GM12878 (cell line): ENCODE results near the gene WDR76. TPM values are rescaled to one million over a fixed set of nuclear protein-coding genes. Genes with fewer than 3 reads are reported as not detected.
A peak's percentile ranks its signal among the peaks of the same experiment; 100 is the strongest.

Source experiments
- ATAC-seq: fragments of 200-7000 bp; cut with Tn5 transposase; 3 replicates; pipeline ENCODE4 v1.9.1; 2020; ENCODE audit warnings: mild to moderate bottlenecking, moderate library complexity
- BruUV-seq: library from RNA; stranded (reverse); fragments of 400-500 nt; replicated peaks from 2 replicates; lab custom pipeline; 2021; lab: Mats Ljungman, UMichigan
- CTCF ChIA-PET: fragments of 300-600 bp; sonication (Branson Sonifier 250); formaldehyde crosslinking; extraction: SDS; loops from one replicate; lab custom pipeline; 2021; ENCODE audit warnings: inconsistent platforms; lab: Yijun Ruan, JAX
- POLR2A ChIA-PET: fragments of 350-600 bp; formaldehyde crosslinking; extraction: SDS; loops from one replicate; lab custom pipeline; 2021; ENCODE audit warnings: inconsistent platforms; lab: Charles Lee
- RAD21 ChIA-PET: fragments of 300-600 bp; sonication (Branson Sonifier 250); formaldehyde crosslinking; loops from one replicate; lab custom pipeline; 2023; ENCODE audit warnings: antibody characterized with exemption; ENCODE audit not compliant: unreplicated experiment; lab: Charles Lee
- SMC1A ChIA-PET: fragments of 300-600 bp; sonication (Branson Sonifier 250); formaldehyde crosslinking; loops from one replicate; lab custom pipeline; 2023; ENCODE audit not compliant: unreplicated experiment, uncharacterized antibody; lab: Charles Lee
- DNase-seq: peaks from one replicate; pipeline ENCODE4 v3.0.0-alpha.2; 2011; ENCODE audit warnings: low read depth, low spot score
- FAIRE-seq: peaks from 3 replicates; lab custom pipeline; 2011; peaks lifted over from hg19 to GRCh38; lab: Jason Lieb, UNC
- H2AFZ ChIP-seq: 2 replicates; pipeline ENCODE4 v1.6.0; 2011; ENCODE audit warnings: low read depth, low read length, control low read depth; ENCODE audit not compliant: control insufficient read depth
- H3K27ac ChIP-seq: 2 replicates; pipeline ENCODE4 v1.5.1; 2011; ENCODE audit warnings: control low read depth; ENCODE audit not compliant: control insufficient read depth, insufficient read depth
- H3K27me3 ChIP-seq, 2 experiments: replicated peaks in 1 of 2; 2 replicates each; pipeline versions ENCODE4 v1.6.0 to v1.6.1; 2011; ENCODE audit warnings: low read length in 1 of 2; ENCODE audit not compliant: control insufficient read depth in 2 of 2, insufficient read depth in 2 of 2
- H3K36me3 ChIP-seq, 2 experiments: 2 replicates each; pipeline ENCODE4 v1.5.1; 2011; ENCODE audit warnings: low read length in 1 of 2; ENCODE audit not compliant: control insufficient read depth in 2 of 2, insufficient read depth in 2 of 2
- H3K4me1 ChIP-seq: 2 replicates; pipeline ENCODE4 v1.6.1; 2011; ENCODE audit warnings: mild to moderate bottlenecking, low read length, moderate library complexity, mixed read lengths; ENCODE audit not compliant: control insufficient read depth, insufficient read depth
- H3K4me2 ChIP-seq: 2 replicates; pipeline ENCODE4 v1.6.0; 2011; ENCODE audit warnings: control low read depth; ENCODE audit not compliant: control insufficient read depth, insufficient read depth
- H3K4me3 ChIP-seq: fragments of 200-600 bp; sonication (generic); 2 replicates; pipeline ENCODE4 v1.5.1; 2016
- H3K79me2 ChIP-seq: 2 replicates; pipeline ENCODE4 v1.6.0; 2011; ENCODE audit warnings: low read length; ENCODE audit not compliant: control insufficient read depth, insufficient read depth
- H3K9ac ChIP-seq: 2 replicates; pipeline ENCODE4 v1.8.0; 2011; ENCODE audit warnings: low read length, control low read depth, mixed read lengths; ENCODE audit not compliant: control insufficient read depth, insufficient read depth
- H3K9me3 ChIP-seq: replicated peaks from 3 replicates; pipeline ENCODE4 v1.5.1; 2011; ENCODE audit warnings: mild to moderate bottlenecking, low read length; ENCODE audit not compliant: control insufficient read depth, insufficient read depth
- H4K20me1 ChIP-seq: 2 replicates; pipeline ENCODE4 v1.6.0; 2011; ENCODE audit not compliant: control insufficient read depth, insufficient read depth
- EGR1 ChIP-seq, 2 experiments: IDR thresholded peaks; 1 replicate in 1 of 2; 2 replicates in 1 of 2; pipeline ENCODE4 v1.6.1; 2011 to 2012; ENCODE audit warnings: low read depth in 2 of 2, low read length in 2 of 2, borderline replicate concordance in 1 of 2, mild to moderate bottlenecking in 1 of 2, moderate library complexity in 1 of 2
- EP300 ChIP-seq, 2 experiments: fragments of 150-350 bp in 1 of 2; IDR thresholded peaks; 2 replicates each; pipeline ENCODE4 v1.6.1; 2011 to 2012; ENCODE audit warnings: low read depth in 2 of 2, low read length in 2 of 2, borderline replicate concordance in 1 of 2, improper control_type of control experiment in 1 of 2, inconsistent platforms in 1 of 2; ENCODE audit not compliant: control insufficient read depth in 1 of 2
- FOXM1 ChIP-seq: IDR thresholded peaks from 2 replicates; pipeline ENCODE4 v1.6.1; 2012; ENCODE audit warnings: low read depth, mild to moderate bottlenecking, inconsistent platforms, low read length, moderate library complexity
- HDAC6 ChIP-seq: fragments of 200-600 bp; sonication (generic); IDR thresholded peaks from one replicate; pipeline ENCODE4 v1.8.0; 2017; ENCODE audit warnings: antibody characterized with exemption; ENCODE audit not compliant: unreplicated experiment
- MEF2A ChIP-seq: IDR thresholded peaks from 2 replicates; pipeline ENCODE4 v1.6.1; 2011; ENCODE audit warnings: low read depth, mild to moderate bottlenecking, low read length, moderate library complexity; ENCODE audit not compliant: insufficient read depth
- MYB ChIP-seq: fragments of 150-350 bp; IDR thresholded peaks from 2 replicates; pipeline ENCODE4 v1.6.1; 2014; ENCODE audit warnings: mild to moderate bottlenecking, low read depth, low read length, borderline replicate concordance
- PAX5 ChIP-seq: IDR thresholded peaks from 2 replicates; pipeline ENCODE4 v1.6.1; 2011; ENCODE audit warnings: low read depth, low read length, borderline replicate concordance
- WGBS: methylation state at CpG from one replicate; pipeline ENCODE4 v1.1.6; 2016; ENCODE audit warnings: low lambda C conversion rate; ENCODE audit not compliant: insufficient replicate concordance, insufficient coverage; ENCODE audit errors: missing lambda C conversion rate; 5-methylcytosine and 5-hydroxymethylcytosine counted together
- in situ Hi-C: fragments of 300-500 bp; cut with MboI; formaldehyde crosslinking; loops from 9 replicates; pipeline ENCODE4 v1.14.3; 2018; ENCODE audit warnings: mixed read lengths
- intact Hi-C: fragments of 100-400 bp; cut with micrococcal nuclease; formaldehyde crosslinking; loops from one replicate; pipeline ENCODE4 v1.14.2; 2022; ENCODE audit not compliant: unreplicated experiment
- polyA plus RNA-seq, 11 experiments: library from polyadenylated mRNA; depleted of rRNA in 4 of 11; unstranded in 6 of 11; stranded (reverse) in 5 of 11; fragments of >200 nt; fragmentation: Nextera tagmentation in 4 of 11; fragmentation: Illumina TruSeq in 1 of 11; extraction: Ambion mirVana in 4 of 11; extraction: Trizol in 1 of 11; gene quantifications; 1 replicate in 1 of 11; 2 replicates in 10 of 11; pipeline versions ENCODE4 v1.2.1 to v1.2.3, GENCODE V29; 2011 to 2016; ENCODE audit warnings: inconsistent platforms in 2 of 11, missing spikeins in 2 of 11, low read depth in 1 of 11
- total RNA-seq, 4 experiments: library from RNA; depleted of rRNA in 3 of 4; stranded (reverse); fragments of >200 nt in 3 of 4; fragmentation: Illumina TruSeq in 1 of 4; extraction: Trizol in 1 of 4; gene quantifications; 2 replicates each; pipeline versions ENCODE4 v1.2.1 to v1.2.3, GENCODE V29; 2013 to 2021
- TF ChIP-seq, protein P1 (sequence below): IDR thresholded peaks from 2 replicates; pipeline ENCODE4 v1.6.1; 2011; ENCODE audit warnings: low read depth, low read length, improper control_type of control experiment, borderline replicate concordance
- TF ChIP-seq, protein P2 (sequence below), 3 experiments: IDR thresholded peaks in 2 of 3; conservative IDR thresholded peaks in 1 of 3; 2 replicates each; pipeline ENCODE4 v1.5.1; 2011; ENCODE audit warnings: low read depth in 3 of 3, low read length in 3 of 3, mild to moderate bottlenecking in 3 of 3, control low read depth in 2 of 3, moderate library complexity in 2 of 3, inconsistent platforms in 1 of 3, mixed read lengths in 1 of 3; ENCODE audit not compliant: control insufficient read depth in 2 of 3, insufficient read depth in 1 of 3; ENCODE audit errors: extremely low read depth in 1 of 3

Gene WDR76
- total and polyA plus RNA-seq, 10 of the 15 experiments (the other 5 are each of a cell fraction or from before 2014, with no cell fraction given) = 8.0 to 59.7 (median 34.5) TPM

GRCh38 chr15:43881245-43881644 lies 54.4 kb downstream of the WDR76 start (continued):
- TF ChIP-seq, protein P1, sequence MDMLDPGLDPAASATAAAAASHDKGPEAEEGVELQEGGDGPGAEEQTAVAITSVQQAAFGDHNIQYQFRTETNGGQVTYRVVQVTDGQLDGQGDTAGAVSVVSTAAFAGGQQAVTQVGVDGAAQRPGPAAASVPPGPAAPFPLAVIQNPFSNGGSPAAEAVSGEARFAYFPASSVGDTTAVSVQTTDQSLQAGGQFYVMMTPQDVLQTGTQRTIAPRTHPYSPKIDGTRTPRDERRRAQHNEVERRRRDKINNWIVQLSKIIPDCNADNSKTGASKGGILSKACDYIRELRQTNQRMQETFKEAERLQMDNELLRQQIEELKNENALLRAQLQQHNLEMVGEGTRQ = no peak
- TF ChIP-seq EP300 (IDR thresholded peaks at IDR 0.05; ENCODE audit: borderline replicate concordance in 1 of 2, control insufficient read depth in 1 of 2, low read depth in 2 of 2, low read length in 2 of 2) = no peak
- TF ChIP-seq MYB = no peak

DNA sequence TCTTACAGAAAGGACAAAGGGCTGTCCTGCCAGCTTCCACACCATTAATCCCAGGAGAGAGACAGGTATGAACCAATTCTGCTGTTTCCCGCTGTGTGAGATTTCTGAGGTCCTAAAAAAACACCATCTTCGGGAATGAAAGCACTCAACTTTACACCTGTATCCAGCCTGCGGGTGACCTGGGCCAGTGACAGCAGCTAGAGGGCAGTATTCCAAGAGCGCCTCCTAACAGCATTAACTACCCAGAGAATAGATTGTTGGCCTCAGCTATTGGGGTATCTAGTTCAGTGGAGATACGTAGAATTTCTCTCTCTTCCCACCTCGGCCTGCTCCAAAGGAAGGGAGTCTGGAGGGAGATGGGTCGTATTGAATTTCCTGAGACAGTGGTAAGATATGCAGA lies 55.1 kb downstream of the WDR76 start:
- no peaks in the 10 kb centered on the region for H3K4me1 ChIP-seq
- no peaks in the 10 kb centered on the region for H3K9me3 ChIP-seq
- intact Hi-C loops = no loop called here
- no peaks in the 10 kb centered on the region for H4K20me1 ChIP-seq
- TF ChIP-seq EGR1 (IDR thresholded peaks at IDR 0.05; ENCODE audit: borderline replicate concordance in 1 of 2, low read depth in 2 of 2, low read length in 2 of 2) (no peak), MEF2A (no peak), PAX5 (no peak), HDAC6 (no peak), FOXM1 (no peak)
- TF ChIP-seq, protein P2, sequence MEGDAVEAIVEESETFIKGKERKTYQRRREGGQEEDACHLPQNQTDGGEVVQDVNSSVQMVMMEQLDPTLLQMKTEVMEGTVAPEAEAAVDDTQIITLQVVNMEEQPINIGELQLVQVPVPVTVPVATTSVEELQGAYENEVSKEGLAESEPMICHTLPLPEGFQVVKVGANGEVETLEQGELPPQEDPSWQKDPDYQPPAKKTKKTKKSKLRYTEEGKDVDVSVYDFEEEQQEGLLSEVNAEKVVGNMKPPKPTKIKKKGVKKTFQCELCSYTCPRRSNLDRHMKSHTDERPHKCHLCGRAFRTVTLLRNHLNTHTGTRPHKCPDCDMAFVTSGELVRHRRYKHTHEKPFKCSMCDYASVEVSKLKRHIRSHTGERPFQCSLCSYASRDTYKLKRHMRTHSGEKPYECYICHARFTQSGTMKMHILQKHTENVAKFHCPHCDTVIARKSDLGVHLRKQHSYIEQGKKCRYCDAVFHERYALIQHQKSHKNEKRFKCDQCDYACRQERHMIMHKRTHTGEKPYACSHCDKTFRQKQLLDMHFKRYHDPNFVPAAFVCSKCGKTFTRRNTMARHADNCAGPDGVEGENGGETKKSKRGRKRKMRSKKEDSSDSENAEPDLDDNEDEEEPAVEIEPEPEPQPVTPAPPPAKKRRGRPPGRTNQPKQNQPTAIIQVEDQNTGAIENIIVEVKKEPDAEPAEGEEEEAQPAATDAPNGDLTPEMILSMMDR (IDR thresholded peaks at IDR 0.05 in 2 of 3, conservative IDR thresholded peaks at IDR 0.05 in 1 of 3; ENCODE audit: control insufficient read depth in 2 of 3, extremely low read depth in 1 of 3, insufficient read depth in 1 of 3, low read depth in 3 of 3, low read length in 3 of 3) = peak; percentile 35 to 46 (median 43)
- ATAC-seq (peak; percentile 62), DNase-seq (no peak), FAIRE-seq (no peak)
- H3K27ac ChIP-seq = no peak overlapping the region
- no TSS peak for BruUV-seq
- peaks cover 3 to 9% of the 10 kb centered on the region in 2 experiments; a peak in 3 of 4 replicates for H3K36me3 ChIP-seq
- no peak overlapping the region for H3K9ac ChIP-seq
- 81% methylated on average over 7 of the region's 7 CpGs for WGBS
- H3K4me3 ChIP-seq = no peak overlapping the region
- in situ Hi-C loops = no loop called here
- ChIA-PET SMC1A (interaction anchor here (0.9 to 1.1 kb wide), 2 partner anchors 12 to 65 kb away, joined by 3 read pairs; no protein-coding TSS in a partner anchor), RAD21 (interaction anchor here (1.1 kb wide), 1 partner anchor 21 kb away, joined by 3 read pairs; no protein-coding TSS in a partner anchor), CTCF (interaction anchor here (0.9 to 2.3 kb wide), 8 partner anchors 9 to 457 kb away, joined by 3 to 10 read pairs (median 4); no protein-coding TSS in a partner anchor), POLR2A (interaction anchor here (0.5 to 0.6 kb wide), 3 partner anchors 574 to 652 kb away, joined by 3 read pairs; no protein-coding TSS in a partner anchor)
- H3K79me2 ChIP-seq = no peaks in the 10 kb centered on the region
- H3K27me3 ChIP-seq = no peaks in the 10 kb centered on the region
- H2AFZ ChIP-seq = no peak overlapping the region
- no peak overlapping the region for H3K4me2 ChIP-seq
